Activated T-cell treated with anti-CD3 and anti-CD28 coated beads, Interleukin-2, amount 50 U/mL, for 72 hours (primary cell): ENCODE measurements around the gene MANEAL. TPM values are rescaled to one million over a fixed set of nuclear protein-coding genes. Genes with fewer than 3 reads are reported as not detected.

Experiments
- ATAC-seq, 2 donors: fragments of 150-1000 bp; cut with Tn5 transposase; replicated peaks in 1 of 2; 2 replicates each; pipeline ENCODE4 v1.10.0; 2021; ENCODE audit warnings: moderate library complexity in 2 of 2, mild to moderate bottlenecking in 1 of 2
- DNase-seq, 2 donors: peaks; one replicate each; pipeline ENCODE4 v3.0.0; 2021 to 2022; ENCODE audit warnings: mixed read lengths in 1 of 2
- H3K27ac Mint-ChIP-seq: one replicate; pipeline ENCODE4 v1.8.0; 2022; ENCODE audit warnings: mild to moderate bottlenecking, moderate library complexity, mixed read lengths
- H3K27me3 Mint-ChIP-seq: one replicate; pipeline ENCODE4 v1.8.0; 2022; ENCODE audit warnings: low read depth, mixed read lengths
- H3K36me3 Mint-ChIP-seq, 2 donors: one replicate each; pipeline ENCODE4 v1.8.0; 2022; ENCODE audit warnings: mixed read lengths in 2 of 2, mild to moderate bottlenecking in 1 of 2; ENCODE audit not compliant: insufficient read depth in 2 of 2
- H3K4me1 Mint-ChIP-seq: one replicate; pipeline ENCODE4 v1.8.0; 2022; ENCODE audit warnings: low read depth, mixed read lengths
- H3K4me3 Mint-ChIP-seq, 2 donors: one replicate each; pipeline ENCODE4 v1.8.0; 2022; ENCODE audit warnings: mild to moderate bottlenecking in 2 of 2, mixed read lengths in 2 of 2, moderate library complexity in 2 of 2
- H3K9me3 Mint-ChIP-seq, 2 donors: one replicate each; pipeline ENCODE4 v1.8.0; 2022; ENCODE audit warnings: mixed read lengths in 2 of 2
- total RNA-seq, 2 donors: library from RNA; stranded (reverse); gene quantifications; one replicate each; pipeline ENCODE4 v1.2.3, GENCODE V29; 2022

Gene MANEAL
- total RNA-seq, 2 donors from 2014 or later = 1.9 to 2.4 TPM

DNA sequence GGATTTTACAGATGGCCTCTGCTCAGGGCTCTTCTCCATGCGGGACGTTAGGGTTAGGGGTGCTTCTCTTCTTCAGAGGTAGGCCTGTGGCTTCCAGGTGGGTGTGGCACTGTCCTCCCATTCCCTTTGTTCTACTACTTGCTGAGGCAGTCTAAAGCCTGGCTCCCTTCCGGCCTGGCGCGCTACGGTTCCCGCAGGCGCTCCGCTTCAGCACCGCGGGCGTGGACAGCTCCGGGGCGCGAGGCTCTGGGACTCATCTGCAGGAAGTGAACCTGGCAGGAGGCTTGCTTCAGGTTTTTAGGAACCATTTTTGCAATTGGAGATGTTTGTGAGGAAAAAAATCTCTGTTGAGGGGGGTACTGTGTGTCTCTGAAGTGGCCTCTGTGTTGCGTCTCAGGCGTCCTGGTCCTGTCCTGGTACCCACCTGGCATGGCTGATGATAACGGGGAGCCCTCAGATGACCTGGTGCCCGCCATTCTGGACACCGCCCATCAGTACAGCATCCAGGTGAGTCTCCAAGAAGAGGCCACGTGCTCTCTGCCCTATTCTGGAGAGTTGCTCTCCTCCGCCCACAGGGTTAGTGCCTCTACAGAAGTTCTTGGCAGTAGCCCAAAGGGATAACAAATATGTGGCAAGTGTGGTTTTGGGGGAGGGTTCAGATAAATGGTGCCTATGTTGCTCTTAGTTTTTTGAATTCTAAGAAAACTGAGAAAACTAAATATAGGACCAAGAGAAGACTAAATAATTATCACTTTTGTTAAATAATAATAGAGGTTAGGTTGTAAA, 1.9 kb downstream of the MANEAL start:
- Mint-ChIP-seq H3K36me3 (peaks cover 2 to 3% of the 10 kb centered on the region in 2 donors), H3K4me1 (peaks cover 20% of the 10 kb centered on the region), H3K9me3 (no peaks in the 10 kb centered on the region), H3K4me3 (peak overlapping the region; percentile 56 to 84), H3K27me3 (peaks cover 30% of the 10 kb centered on the region), H3K27ac (peak overlapping the region; percentile 41)
- no peak for ATAC-seq
- DNase-seq = peak; percentile 41 to 47

DNA sequence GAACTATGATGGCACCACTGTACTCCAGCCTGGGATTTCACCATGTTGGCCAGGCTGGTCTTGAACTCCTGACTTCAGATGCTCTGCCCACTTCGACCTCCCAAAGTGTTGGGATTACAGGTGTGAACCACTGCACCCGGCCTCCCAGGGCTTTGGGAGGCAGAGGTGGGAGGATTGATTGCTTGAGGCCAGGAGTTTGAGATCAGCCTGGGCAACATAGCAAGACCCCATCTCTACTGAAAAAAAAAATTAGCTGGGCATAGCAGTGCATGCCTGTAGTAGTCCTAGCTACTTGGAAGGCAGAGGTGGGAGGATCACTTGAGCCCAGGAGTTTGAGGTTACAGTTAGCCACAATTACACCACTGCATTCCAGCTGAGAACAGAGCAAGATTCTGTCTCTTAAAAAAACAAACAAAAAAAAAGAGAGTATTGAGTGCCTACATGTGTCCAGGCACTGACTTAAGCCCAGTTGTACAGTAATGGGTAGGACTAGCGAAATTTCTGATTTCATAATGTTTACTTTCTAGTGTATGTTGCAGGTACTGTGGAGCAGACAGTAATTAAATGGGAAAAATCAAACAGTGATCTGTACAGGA, 4.2 kb downstream of the MANEAL start:
- DNase-seq = no peak
- Mint-ChIP-seq H3K9me3 (no peaks in the 10 kb centered on the region), H3K27ac (no peak overlapping the region), H3K4me3 (no peak overlapping the region), H3K4me1 (peaks cover 20% of the 10 kb centered on the region), H3K27me3 (peaks cover 12% of the 10 kb centered on the region), H3K36me3 (peaks cover 7 to 14% of the 10 kb centered on the region in 2 donors)
- no peak for ATAC-seq

DNA sequence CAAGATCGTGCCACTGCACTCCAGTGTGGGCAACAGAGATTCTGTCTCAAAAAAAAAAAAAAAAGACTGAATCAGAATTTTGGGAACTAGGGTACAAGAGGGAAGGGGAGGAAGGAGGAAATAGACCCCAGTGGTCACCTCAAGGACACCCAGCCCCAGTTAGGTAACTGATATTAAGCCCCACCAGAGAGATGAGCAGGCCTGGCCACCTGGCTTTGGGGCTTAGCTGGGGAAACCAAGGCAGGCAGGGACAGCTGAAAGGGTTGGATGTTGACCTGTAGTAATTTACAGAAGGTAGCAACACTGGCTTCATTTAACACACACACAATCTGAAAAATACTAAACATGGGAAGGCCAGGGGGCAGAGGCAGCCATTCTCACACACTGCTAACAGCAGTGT, 8.8 kb downstream of the MANEAL start:
- ATAC-seq = no peak
- Mint-ChIP-seq H3K9me3 (no peaks in the 10 kb centered on the region), H3K36me3 (peaks cover 17 to 25% of the 10 kb centered on the region in 2 donors), H3K27me3 (no peaks in the 10 kb centered on the region), H3K4me3 (no peak overlapping the region), H3K4me1 (peaks cover 15% of the 10 kb centered on the region), H3K27ac (no peak overlapping the region)
- no peak for DNase-seq

DNA sequence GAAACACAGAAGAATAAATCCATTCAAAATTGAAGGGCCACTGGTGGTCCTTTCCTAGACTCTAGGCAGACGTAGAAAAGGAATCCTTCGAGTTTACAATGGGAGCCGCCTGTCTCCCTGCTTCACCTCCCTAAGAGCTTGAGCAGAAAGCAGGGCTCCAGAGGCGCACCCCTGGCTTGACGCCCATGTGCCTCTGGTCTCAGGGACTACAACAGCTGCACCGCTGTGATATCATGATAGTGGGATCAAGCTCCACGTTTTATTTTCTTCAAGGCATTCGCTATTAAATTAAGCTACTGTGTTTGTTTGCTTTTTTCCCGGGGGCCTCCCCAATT, 13.5 kb downstream of the MANEAL start:
- H3K9me3 Mint-ChIP-seq = no peaks in the 10 kb centered on the region
- H3K27me3 Mint-ChIP-seq = no peaks in the 10 kb centered on the region
- peak overlapping the region; percentile 84 for H3K27ac Mint-ChIP-seq
- H3K4me1 Mint-ChIP-seq = peaks cover 42% of the 10 kb centered on the region
- H3K36me3 Mint-ChIP-seq = peaks cover 15 to 19% of the 10 kb centered on the region in 2 donors
- peak overlapping the region; percentile 87 to 94 for H3K4me3 Mint-ChIP-seq
- DNase-seq = no peak
- ATAC-seq = no peak

DNA sequence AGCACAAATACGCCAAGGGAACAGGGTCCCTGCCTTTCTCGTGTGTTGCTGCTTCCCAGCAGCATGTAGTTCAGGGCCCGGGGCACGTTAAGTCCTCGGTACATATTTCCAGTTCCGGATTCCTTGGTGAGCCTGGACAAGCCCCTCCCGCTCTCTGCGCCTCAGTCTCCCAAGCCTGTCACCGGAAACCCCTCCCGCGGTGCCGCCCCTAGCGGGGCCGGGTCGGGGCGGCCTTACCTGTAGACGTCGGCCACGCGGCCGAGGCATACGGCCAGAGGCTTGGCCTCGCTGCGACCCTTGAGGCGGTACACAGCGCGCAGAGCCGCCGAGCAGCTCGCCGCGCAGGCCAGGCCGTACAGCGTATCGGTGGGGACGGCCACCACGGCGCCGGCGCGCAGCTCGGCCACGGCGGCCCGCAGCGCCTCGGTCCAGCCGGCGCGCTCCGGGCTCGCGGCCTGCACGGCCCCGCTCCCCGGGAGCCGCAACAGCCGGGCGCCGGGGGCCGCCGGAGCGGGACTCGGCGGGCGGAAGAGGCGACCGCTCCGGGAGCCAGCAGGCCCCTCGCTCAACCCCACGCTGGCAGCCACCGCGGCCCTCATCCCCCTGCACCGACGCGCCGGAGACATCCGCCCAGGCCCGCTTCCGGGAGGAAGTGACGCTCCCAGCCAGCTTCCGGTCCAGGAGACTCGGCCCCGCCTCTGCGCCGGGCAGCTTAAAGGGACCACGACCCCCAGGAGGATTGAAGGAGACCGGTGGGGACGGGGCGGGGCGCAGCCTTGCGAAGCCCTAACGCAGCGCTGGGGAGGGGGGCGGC, 14.1 kb downstream of the MANEAL start, which contains the start of the genes C1orf122 and YRDC:
Gene C1orf122 (plus strand): TSS at position 236 of the 814 bp plus-strand sequence. CDS start 615 bp downstream, outside the sequence.
Gene YRDC (minus strand): TSS at position 654 of the 814 bp plus-strand sequence. CDS start 28 bp downstream, at position 626.
- peaks cover 13 to 15% of the 10 kb centered on the region in 2 donors for H3K36me3 Mint-ChIP-seq
- H3K27ac Mint-ChIP-seq = peak within 1 kb of the TSS; percentile 89
- H3K4me1 Mint-ChIP-seq = peaks cover 42% of the 10 kb centered on the region
- no peaks in the 10 kb centered on the region for H3K27me3 Mint-ChIP-seq
- H3K4me3 Mint-ChIP-seq = peak within 1 kb of the TSS; percentile 94 to 96
- ATAC-seq = peak; percentile 95 to 96
- DNase-seq = peak; percentile 95 to 96
- H3K9me3 Mint-ChIP-seq = no peaks in the 10 kb centered on the region

DNA sequence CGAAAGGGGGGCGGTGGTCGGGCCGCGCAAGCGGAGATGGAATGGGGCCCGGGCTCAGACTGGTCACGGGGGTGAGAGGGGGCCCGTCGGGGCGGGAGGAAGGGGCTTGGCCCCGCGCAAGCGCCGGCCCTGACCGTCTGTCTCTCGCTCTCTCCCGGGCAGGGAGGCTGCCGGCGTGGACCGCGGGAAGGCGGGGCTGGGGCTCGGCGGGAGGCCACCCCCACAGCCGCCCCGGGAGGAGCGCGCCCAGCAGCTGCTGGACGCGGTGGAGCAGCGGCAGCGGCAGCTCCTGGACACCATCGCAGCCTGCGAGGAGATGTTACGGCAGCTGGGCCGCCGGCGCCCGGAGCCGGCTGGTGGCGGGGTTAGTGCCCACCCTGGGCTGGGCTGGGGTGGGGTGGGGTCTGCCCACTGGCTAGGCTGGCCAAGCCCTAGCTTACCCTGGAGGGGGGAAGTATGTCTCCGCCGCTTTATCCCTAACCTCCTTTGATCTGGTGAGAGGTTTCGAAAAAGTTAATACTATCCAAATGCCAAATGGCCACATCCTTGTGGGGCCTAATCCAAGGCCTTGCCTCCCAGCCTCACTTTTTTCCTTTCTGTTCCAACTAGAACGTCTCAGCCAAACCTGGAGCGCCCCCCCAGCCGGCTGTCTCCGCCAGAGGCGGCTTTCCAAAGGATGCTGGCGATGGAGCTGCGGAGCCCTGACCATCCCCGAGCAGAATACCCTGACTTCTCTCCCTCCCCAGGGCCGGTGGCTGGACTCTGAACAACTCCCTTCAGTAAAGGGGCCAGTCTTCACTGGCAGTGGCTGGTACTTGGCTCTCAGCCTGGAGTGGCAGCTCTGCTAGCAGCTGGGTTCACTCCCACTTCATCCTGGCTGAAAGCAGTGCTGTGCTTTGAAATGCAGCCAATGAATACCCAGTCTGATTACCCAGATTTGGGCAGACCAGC, 15.0 kb downstream of the MANEAL start:
- H3K27ac Mint-ChIP-seq = peak overlapping the region; percentile 89
- no peaks in the 10 kb centered on the region for H3K27me3 Mint-ChIP-seq
- peaks cover 7 to 14% of the 10 kb centered on the region in 2 donors for H3K36me3 Mint-ChIP-seq
- ATAC-seq (peak; percentile 69 to 72), DNase-seq (peak; percentile 68 to 72)
- peaks cover 42% of the 10 kb centered on the region for H3K4me1 Mint-ChIP-seq
- peak overlapping the region; percentile 84 to 96 for H3K4me3 Mint-ChIP-seq
- H3K9me3 Mint-ChIP-seq = no peaks in the 10 kb centered on the region

DNA sequence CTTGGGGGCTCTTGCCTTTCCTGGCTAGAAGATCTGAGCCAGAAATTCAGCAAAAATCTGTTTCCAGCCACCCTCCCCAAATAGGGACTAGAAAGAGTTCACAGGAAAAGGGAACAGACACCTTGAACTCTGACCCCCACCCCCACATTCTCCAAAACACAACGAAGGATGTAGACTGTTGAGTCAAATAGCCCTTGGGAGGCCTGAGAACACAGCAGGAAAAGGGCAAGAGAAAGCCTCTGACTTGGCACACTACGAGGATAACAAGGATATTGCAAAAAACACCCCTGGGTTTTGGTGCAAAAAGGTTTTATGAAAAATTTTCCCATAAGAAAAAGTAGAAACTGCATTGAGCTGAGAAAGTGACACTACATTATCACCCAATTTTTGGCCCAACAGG, 16.3 kb downstream of the MANEAL start:
- Mint-ChIP-seq H3K27me3 (no peaks in the 10 kb centered on the region), H3K27ac (peak overlapping the region; percentile 14), H3K9me3 (no peaks in the 10 kb centered on the region), H3K36me3 (peaks cover 4 to 7% of the 10 kb centered on the region in 2 donors), H3K4me3 (no peak overlapping the region), H3K4me1 (peaks cover 42% of the 10 kb centered on the region)
- ATAC-seq = no peak
- DNase-seq = no peak

DNA sequence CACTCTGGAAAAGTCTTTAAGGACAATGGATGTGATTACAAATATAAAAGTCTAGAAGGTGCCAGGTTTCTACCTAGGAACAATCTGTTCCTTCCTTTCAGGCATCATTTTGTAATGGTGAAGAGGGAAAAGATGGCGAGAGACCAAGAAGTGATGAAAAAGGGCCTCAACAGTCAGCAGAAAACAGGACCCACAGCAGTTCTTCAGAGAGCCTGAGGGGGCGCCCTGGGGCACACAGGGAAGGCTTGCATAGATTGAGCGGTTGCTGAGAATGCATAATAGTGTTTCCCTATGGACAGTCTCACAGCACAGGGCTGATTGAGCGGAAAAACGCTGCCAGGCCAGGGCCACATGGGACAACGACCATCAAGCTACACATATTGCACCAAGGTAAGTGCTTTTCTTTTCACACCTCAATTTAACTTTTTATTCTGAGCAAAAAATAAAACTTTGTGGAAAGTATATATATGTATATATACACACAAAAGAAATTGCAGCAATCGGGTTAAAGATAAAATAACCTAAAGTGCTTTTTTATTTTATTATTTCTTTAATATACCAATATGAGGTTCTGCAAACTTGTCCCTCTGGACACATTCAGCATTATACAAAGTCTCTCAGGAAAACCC, 17.5 kb downstream of the MANEAL start:
- ATAC-seq (peak in 1 of 2 donors; percentile 14), DNase-seq (peak; percentile 73 to 78)
- Mint-ChIP-seq H3K36me3 (peaks cover 7 to 9% of the 10 kb centered on the region in 2 donors), H3K4me1 (peaks cover 38% of the 10 kb centered on the region), H3K27me3 (no peaks in the 10 kb centered on the region), H3K9me3 (no peaks in the 10 kb centered on the region), H3K27ac (peak overlapping the region; percentile 56), H3K4me3 (peak overlapping the region in 1 of 2 donors; percentile 28)

DNA sequence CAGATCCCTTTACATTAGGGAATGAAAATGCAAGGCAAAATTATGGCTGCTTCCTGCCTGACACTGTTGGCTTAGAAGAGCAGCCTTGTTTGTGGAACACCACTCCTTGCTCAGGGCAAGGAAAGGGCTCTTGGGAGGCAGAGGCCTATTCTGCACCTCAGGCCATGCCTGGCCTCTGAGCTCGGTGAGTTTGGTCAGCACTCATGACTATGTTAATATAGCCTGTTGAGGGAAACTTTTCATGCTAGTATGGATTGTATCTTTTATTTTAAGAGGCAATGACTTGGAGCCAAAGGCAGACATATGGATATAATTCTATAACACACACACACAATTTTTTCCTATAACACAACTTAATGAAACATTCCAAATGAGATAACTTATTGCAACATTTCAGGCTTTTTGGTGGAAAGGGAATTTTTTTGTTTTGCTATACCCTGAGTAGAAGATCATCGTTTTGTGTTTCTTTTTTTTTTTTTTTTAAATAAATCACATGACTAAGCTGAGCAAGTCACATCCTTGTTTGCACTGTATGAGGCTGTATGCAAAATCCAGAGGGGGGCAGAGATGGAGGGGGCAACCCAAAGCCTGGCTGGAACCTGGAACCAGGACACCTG, 20.0 kb downstream of the MANEAL start:
- no peaks in the 10 kb centered on the region for H3K9me3 Mint-ChIP-seq
- peaks cover 27% of the 10 kb centered on the region for H3K4me1 Mint-ChIP-seq
- H3K27ac Mint-ChIP-seq = no peak overlapping the region
- peaks cover 0 to 9% of the 10 kb centered on the region in 2 donors for H3K36me3 Mint-ChIP-seq
- no peaks in the 10 kb centered on the region for H3K27me3 Mint-ChIP-seq
- H3K4me3 Mint-ChIP-seq = no peak overlapping the region
- ATAC-seq (no peak), DNase-seq (no peak)

DNA sequence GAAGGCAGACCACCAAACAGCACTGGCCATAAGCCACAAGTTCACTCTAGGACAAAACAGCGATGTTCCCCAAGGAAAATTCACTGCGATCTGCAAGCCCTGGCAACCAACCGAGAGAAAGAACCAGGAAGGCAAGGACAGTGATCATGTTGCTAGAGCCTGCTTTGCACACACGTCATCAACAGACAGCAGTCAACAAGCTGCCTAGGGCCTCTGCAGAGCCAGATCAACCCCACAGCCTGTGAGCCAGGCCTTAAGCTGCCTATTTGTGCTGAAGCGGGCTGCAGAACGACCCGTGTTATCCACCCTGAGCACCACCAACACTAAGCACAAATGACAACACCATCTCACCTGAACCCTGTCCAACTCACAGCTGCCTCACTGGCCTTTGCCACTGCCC, 20.6 kb downstream of the MANEAL start:
- Mint-ChIP-seq H3K4me1 (peaks cover 21% of the 10 kb centered on the region), H3K36me3 (peaks cover 0 to 9% of the 10 kb centered on the region in 2 donors), H3K4me3 (no peak overlapping the region), H3K27me3 (no peaks in the 10 kb centered on the region), H3K27ac (peak overlapping the region; percentile 58), H3K9me3 (no peaks in the 10 kb centered on the region)
- no peak for DNase-seq
- no peak for ATAC-seq

DNA sequence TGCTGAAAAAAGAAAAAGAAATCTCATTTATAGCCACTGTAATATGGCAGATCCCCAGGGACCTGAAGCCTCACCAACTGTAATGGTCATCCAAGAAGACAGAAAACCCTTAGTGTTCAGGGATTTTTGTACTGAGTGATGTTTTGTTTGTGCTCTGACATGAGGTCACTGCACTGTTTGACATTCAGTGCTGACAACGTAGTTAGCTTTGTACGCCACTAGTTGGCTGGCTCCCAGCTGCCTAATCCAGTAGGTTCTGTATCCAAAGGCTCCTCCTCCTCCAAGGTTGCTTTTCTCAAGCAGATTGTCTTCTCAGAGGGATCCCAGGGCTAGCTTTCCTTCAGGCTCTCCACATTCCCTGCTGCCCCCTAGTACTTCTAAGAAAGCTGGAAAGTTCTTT, 23.8 kb downstream of the MANEAL start:
- no peaks in the 10 kb centered on the region for H3K9me3 Mint-ChIP-seq
- H3K36me3 Mint-ChIP-seq = peaks cover 0 to 20% of the 10 kb centered on the region in 2 donors
- DNase-seq = no peak
- H3K4me3 Mint-ChIP-seq = no peak overlapping the region
- peaks cover 5% of the 10 kb centered on the region for H3K4me1 Mint-ChIP-seq
- H3K27ac Mint-ChIP-seq = no peak overlapping the region
- ATAC-seq = no peak
- no peaks in the 10 kb centered on the region for H3K27me3 Mint-ChIP-seq
